ENCODE measurements around the gene DGKD. TPM values are rescaled to one million over a fixed set of nuclear protein-coding genes. Genes with fewer than 3 reads are reported as not detected.

Gene DGKD
- total and polyA plus RNA-seq, 12 donors: 6.8 to 43.8 (median 16.5) TPM

DNA sequence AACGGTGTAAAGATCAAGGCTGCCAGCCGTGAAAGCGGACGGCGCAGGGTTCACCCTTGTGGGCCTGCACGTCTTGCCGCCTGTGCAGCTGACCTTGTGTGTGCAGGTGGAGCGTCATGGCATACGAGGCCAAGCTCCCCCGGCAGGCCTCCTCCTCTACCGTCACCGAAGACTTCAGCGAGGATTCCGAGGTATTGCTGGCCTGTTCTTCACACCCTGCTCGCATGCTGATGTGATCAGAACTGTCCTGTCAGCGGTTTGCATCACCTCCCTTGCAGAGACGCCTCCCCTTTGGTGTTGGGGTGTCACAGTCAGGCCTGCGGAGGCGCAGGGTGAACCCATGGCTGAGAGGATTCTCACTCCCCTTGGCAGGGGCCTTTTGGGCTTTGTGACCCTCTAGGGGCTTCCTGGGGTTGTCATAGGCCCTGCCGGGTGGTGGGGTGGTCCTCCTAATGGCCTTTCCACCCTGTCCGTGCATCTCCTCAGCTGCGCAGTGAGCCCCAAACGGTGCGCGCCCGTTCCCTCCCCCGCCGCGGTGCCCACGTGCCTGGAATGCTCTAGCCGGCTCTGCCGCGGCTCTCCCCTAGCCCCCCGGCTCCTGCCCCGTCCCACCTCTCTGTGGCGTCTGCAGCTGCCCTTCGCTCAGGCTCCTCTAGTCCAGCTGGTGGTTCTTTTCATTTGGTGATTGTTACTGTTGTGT lies 92.5 kb downstream of the DGKD start:
- Histone ChIP-seq H3K4me3 (no peak overlapping the region), H3K9me3 (replicated peaks in 1 of 3) (no peaks in the 10 kb centered on the region), H3K36me3 (replicated peaks in 1 of 2) (peaks cover 0 to 31% of the 10 kb centered on the region in 2 donors), H3K27me3 (no peaks in the 10 kb centered on the region), H3K27ac (no peak overlapping the region), H3K4me1 (replicated peaks in 1 of 2) (peaks cover 0 to 5% of the 10 kb centered on the region in 2 donors)
- no peak for DNase-seq
- intact Hi-C loops (cut with DNase I): loop anchor here (10.0 kb wide), 1 partner anchor 268 kb away; the partner anchor contains the start of genes UGT1A4 (in 2 of the 2) and UGT1A5 (in 2 of the 2)
- no peak for TF ChIP-seq POLR2A (IDR thresholded peaks at IDR 0.05)
- TF ChIP-seq, protein P1, sequence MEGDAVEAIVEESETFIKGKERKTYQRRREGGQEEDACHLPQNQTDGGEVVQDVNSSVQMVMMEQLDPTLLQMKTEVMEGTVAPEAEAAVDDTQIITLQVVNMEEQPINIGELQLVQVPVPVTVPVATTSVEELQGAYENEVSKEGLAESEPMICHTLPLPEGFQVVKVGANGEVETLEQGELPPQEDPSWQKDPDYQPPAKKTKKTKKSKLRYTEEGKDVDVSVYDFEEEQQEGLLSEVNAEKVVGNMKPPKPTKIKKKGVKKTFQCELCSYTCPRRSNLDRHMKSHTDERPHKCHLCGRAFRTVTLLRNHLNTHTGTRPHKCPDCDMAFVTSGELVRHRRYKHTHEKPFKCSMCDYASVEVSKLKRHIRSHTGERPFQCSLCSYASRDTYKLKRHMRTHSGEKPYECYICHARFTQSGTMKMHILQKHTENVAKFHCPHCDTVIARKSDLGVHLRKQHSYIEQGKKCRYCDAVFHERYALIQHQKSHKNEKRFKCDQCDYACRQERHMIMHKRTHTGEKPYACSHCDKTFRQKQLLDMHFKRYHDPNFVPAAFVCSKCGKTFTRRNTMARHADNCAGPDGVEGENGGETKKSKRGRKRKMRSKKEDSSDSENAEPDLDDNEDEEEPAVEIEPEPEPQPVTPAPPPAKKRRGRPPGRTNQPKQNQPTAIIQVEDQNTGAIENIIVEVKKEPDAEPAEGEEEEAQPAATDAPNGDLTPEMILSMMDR (IDR thresholded peaks at IDR 0.05): no peak
- 93 to 95% (median 94%) methylated on average over 22 to 37 of the region's 37 CpGs for WGBS, 4 donors

DNA sequence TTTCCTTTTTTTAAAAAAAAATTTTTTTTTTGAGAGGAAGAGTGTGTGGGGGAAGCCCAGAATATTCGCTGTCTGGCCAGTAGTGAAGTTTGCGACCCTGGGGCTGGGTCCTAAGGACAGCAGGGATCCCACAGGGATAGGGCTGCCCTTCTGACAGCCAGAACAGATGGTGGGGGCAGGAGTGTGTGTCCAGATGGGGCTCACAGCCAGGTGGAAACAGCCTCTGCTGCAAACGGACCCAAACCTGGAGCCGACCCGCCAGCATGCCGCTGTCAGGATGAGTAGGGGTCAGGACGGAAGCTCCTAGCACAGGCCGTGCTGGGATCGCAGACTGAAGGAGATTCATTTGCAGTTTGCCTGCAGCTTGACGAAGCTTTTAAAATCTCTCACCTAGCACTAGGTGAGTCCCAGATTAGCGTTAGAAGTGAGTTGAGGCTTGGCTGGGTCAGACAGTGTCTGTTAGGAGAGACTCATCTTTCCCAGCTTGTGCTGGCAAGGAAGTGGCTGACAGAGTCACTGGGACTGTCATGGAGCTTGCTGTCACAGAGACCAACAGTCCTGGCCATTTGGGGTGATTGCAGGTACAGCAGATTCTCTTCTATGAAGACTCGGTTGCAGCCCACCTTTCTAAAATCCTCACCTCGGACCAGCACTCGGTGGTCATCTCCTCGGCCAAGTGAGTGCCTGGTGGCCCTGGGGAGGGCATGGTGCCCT lies 93.4 kb downstream of the DGKD start:
- Histone ChIP-seq H3K9me3 (replicated peaks in 1 of 3) (no peaks in the 10 kb centered on the region), H3K4me3 (no peak overlapping the region), H3K27me3 (no peaks in the 10 kb centered on the region), H3K27ac (no peak overlapping the region), H3K36me3 (replicated peaks in 1 of 2) (peaks cover 0 to 40% of the 10 kb centered on the region in 2 donors), H3K4me1 (replicated peaks in 1 of 2) (peaks cover 0 to 5% of the 10 kb centered on the region in 2 donors)
- WGBS, 4 donors: 92 to 99% (median 97%) methylated on average over 6 to 15 of the region's 15 CpGs
- DNase-seq: no peak
- intact Hi-C loops (cut with DNase I): loop anchor here (10.0 kb wide), 1 partner anchor 267 kb away; the partner anchor contains the start of genes UGT1A4 (in 2 of the 2) and UGT1A5 (in 2 of the 2)
- TF ChIP-seq POLR2A (IDR thresholded peaks at IDR 0.05): no peak
- TF ChIP-seq, protein P1 (IDR thresholded peaks at IDR 0.05): no peak

DNA sequence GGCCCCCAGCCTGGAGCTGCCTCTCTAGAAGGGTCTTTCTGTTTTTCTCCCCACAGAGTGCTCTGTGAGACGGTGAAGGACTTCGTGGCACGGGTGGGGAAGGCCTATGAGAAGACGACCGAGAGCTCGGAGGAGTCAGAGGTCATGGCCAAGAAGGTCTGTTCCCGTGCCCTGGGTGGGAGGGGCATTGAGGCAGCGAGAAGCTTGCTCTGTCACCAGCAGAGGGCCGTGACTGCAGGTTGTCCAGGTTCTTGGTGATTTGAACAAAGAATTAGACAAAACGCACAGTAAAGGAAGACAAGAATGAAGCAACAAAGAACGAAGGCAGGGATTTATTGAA lies 93.9 kb downstream of the DGKD start:
- Histone ChIP-seq H3K27me3 (no peaks in the 10 kb centered on the region), H3K4me1 (replicated peaks in 1 of 2) (peaks cover 0 to 5% of the 10 kb centered on the region in 2 donors), H3K4me3 (no peak overlapping the region), H3K9me3 (replicated peaks in 1 of 3) (no peaks in the 10 kb centered on the region), H3K27ac (no peak overlapping the region), H3K36me3 (replicated peaks in 1 of 2) (peaks cover 0 to 46% of the 10 kb centered on the region in 2 donors)
- DNase-seq: no peak
- no peak for TF ChIP-seq POLR2A (IDR thresholded peaks at IDR 0.05)
- TF ChIP-seq, protein P1 (IDR thresholded peaks at IDR 0.05): no peak
- intact Hi-C loops (cut with DNase I): loop anchor here (10.0 kb wide), 1 partner anchor 267 kb away; the partner anchor contains the start of genes UGT1A4 (in 2 of the 2) and UGT1A5 (in 2 of the 2)
- 78 to 85% (median 82%) methylated on average over 11 of the region's 11 CpGs for WGBS, 4 donors

DNA sequence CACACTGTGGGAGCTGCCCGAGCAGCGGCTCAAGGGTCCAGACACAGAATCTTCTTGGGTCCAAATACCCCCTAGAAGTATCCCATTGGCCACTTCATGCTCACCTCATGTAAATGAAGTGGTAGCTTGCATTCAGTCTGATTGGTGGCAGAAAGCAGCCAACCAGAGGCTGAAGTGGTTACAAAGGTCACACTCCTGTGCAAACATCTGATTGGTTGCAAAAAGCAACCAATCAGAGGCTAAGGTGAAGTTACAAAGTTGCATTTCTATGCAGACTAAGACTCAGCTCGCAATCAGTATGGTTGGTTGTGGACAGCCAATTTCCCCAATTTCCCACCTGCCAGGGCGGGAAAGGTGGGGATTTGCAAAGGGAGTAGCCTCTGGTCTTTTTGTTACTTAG lies 94.3 kb downstream of the DGKD start:
- Histone ChIP-seq H3K27ac (no peak overlapping the region), H3K27me3 (no peaks in the 10 kb centered on the region), H3K9me3 (replicated peaks in 1 of 3) (no peaks in the 10 kb centered on the region), H3K4me1 (replicated peaks in 1 of 2) (peaks cover 0 to 5% of the 10 kb centered on the region in 2 donors), H3K4me3 (no peak overlapping the region), H3K36me3 (replicated peaks in 1 of 2) (peaks cover 0 to 50% of the 10 kb centered on the region in 2 donors)
- DNase-seq: no peak
- intact Hi-C loops (cut with DNase I): loop anchor here (10.0 kb wide), 1 partner anchor 266 kb away; the partner anchor contains the start of genes UGT1A4 (in 2 of the 2) and UGT1A5 (in 2 of the 2)
- 94 to 95% (median 94%) methylated on average over 4 of the region's 4 CpGs for whole genome bisulfite sequencing, 4 donors
- TF ChIP-seq, protein P1 (IDR thresholded peaks at IDR 0.05): no peak
- TF ChIP-seq POLR2A (IDR thresholded peaks at IDR 0.05): no peak
